ENCODE results near the gene NYAP1.
A peak's percentile ranks its signal among the peaks of the same experiment; 100 is the strongest.
"Not testable (repeated sequence)": the region's sequence is repeated elsewhere in the genome, so short reads cannot be mapped to it uniquely, and the experiment has no call there.

Gene NYAP1

DNA sequence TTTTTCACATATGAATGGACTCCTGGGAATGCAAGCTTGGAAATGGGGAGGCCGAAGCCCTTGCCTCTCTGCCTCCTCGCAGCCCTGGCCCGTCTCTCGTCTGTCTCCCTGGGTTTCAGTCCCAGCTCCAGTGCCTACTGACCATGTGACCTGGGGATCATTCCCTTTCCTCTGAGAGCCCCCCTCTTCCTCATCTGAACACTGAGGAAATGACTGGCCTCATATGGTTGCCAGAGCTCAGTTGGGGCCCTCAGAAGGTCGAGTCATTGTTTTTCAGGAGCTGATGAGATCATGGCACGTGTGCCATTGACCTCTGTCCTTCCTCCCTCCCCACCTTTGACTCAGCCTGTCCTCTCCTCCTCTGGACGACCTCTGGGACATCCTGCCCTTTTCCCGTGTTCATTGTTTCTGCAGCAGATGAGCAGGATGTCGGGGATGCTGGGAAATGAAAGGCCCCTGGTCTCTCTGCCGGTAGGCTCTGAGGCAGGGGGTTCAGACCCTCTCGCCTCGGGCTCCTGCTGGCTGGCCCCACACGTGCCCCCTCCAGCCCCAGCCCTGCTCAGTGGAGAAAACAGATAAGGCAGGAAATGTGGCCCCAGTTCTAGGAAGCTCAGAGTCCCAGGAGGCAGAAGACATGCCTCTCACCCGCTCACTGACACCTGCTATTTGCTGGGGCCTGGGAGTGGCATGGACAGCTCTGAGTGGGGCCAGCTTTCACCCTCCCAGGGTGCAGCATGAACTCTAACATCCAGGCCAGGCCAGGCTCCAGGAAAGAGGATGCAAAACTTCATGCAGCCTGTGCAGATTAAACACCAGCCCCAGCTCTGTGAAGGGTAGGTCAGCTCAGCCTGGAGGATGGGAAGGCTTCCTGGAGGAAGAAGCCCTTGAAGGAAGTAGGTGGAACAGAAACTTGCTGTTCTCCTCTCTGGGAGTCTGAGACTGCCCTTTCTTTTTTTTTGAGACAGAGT lies 39.1 kb upstream of the NYAP1 start:
- H3K9ac ChIP-seq (ENCODE audit: low read depth, low read length) = no peak overlapping the region; the same call in 1 of the 2 replicates
- H3K27me3 ChIP-seq (ENCODE audit: control insufficient read depth, insufficient read depth, low read length) = no peaks in the 10 kb centered on the region
- no peaks in the 10 kb centered on the region for H3K9me3 ChIP-seq (ENCODE audit: control insufficient read depth, insufficient read depth, low read length)
- H3K27ac ChIP-seq (ENCODE audit: low read depth, low read length) = peak overlapping the region; percentile 42
- H3K4me3 ChIP-seq (ENCODE audit: low read depth, low read length) = no peak overlapping the region
- H3K36me3 ChIP-seq (ENCODE audit: control insufficient read depth, insufficient read depth, low read length) = no peaks in the 10 kb centered on the region
- H3K4me1 ChIP-seq (ENCODE audit: control insufficient read depth, insufficient read depth, low read length) = no peaks in the 10 kb centered on the region

- H3K4me1 ChIP-seq (ENCODE audit: control insufficient read depth, insufficient read depth, low read length) = no peaks in the 10 kb centered on the region; the same call in 1 of the 2 replicates
- H3K27ac ChIP-seq (ENCODE audit: low read depth, low read length) = no peak overlapping the region
- no peak overlapping the region for H3K9ac ChIP-seq (ENCODE audit: low read depth, low read length)
- no peak overlapping the region for H3K4me3 ChIP-seq (ENCODE audit: low read depth, low read length)
- H3K36me3 ChIP-seq (ENCODE audit: control insufficient read depth, insufficient read depth, low read length) = no peaks in the 10 kb centered on the region
- no peaks in the 10 kb centered on the region for H3K9me3 ChIP-seq (ENCODE audit: control insufficient read depth, insufficient read depth, low read length)
- no peaks in the 10 kb centered on the region for H3K27me3 ChIP-seq (ENCODE audit: control insufficient read depth, insufficient read depth, low read length)
These were observed 37.7 kb upstream of the NYAP1 start for GRCh38 chr7:100446040-100446439.

- not testable (repeated sequence) for H3K4me1 ChIP-seq (ENCODE audit: control insufficient read depth, insufficient read depth, low read length); H3K36me3 ChIP-seq (ENCODE audit: control insufficient read depth, insufficient read depth, low read length); H3K9ac ChIP-seq (ENCODE audit: low read depth, low read length); H3K9me3 ChIP-seq (ENCODE audit: control insufficient read depth, insufficient read depth, low read length); H3K27me3 ChIP-seq (ENCODE audit: control insufficient read depth, insufficient read depth, low read length); H3K4me3 ChIP-seq (ENCODE audit: low read depth, low read length); H3K27ac ChIP-seq (ENCODE audit: low read depth, low read length)
These were observed 36.4 kb upstream of the NYAP1 start for GRCh38 chr7:100447363-100447762.

DNA sequence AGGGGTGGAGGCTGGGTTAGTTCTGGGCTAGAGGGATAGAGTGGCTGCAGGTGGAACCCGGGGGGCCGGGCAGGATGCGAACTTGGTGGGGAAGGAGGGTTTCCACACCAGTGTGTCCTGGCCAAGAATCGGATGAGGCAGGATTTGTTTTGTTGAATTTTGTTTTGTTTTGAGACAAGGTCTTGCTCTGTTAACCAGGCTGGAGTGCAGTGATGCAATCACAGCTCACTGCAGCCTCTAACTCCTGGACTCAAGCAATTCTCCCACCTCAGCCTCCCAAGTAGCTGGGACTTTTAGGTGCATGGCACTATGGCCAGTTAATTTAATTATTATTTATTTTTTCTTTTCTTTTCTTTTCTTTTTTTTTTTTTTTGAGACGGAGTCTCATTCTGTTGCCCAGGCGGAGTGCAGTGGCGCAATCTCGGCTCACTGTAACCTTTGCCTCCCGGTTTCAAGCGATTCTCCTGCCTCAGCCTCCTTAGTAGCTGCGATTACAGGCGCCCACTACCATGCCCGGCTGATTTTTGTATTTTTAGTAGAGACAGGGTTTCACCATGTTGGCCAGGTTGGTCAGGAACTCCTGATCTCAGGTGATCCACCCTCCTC lies 34.4 kb upstream of the NYAP1 start:
- Histone ChIP-seq H3K9ac (ENCODE audit: low read depth, low read length) (no peak overlapping the region), H3K27ac (ENCODE audit: low read depth, low read length) (no peak overlapping the region), H3K27me3 (ENCODE audit: control insufficient read depth, insufficient read depth, low read length) (no peaks in the 10 kb centered on the region), H3K4me1 (ENCODE audit: control insufficient read depth, insufficient read depth, low read length) (no peaks in the 10 kb centered on the region; the same call in 1 of the 2 replicates), H3K9me3 (ENCODE audit: control insufficient read depth, insufficient read depth, low read length) (no peaks in the 10 kb centered on the region), H3K36me3 (ENCODE audit: control insufficient read depth, insufficient read depth, low read length) (no peaks in the 10 kb centered on the region), H3K4me3 (ENCODE audit: low read depth, low read length) (no peak overlapping the region)

DNA sequence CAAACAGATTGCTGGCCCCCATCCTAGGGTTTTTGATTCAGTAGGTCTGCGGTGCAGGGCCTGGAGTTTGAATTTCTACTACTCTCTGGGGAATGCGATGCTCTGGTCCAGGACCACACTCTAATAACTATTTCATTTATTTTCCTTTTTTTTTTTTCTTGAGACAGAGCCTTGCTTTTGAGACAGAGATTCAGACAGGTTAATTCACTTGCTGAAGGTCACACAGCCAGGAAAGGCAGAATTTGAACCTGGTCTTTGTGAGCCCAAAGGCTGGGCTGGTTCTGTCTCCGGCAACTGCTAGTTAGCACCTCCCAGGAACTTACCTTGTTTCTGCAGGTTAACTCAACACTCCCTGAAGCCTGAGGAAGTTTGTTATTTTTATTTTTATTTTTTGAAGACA lies 31.2 kb upstream of the NYAP1 start:
- no peaks in the 10 kb centered on the region for H3K27me3 ChIP-seq (ENCODE audit: control insufficient read depth, insufficient read depth, low read length)
- H3K4me3 ChIP-seq (ENCODE audit: low read depth, low read length) = no peak overlapping the region
- H3K9me3 ChIP-seq (ENCODE audit: control insufficient read depth, insufficient read depth, low read length) = no peaks in the 10 kb centered on the region
- H3K4me1 ChIP-seq (ENCODE audit: control insufficient read depth, insufficient read depth, low read length) = peaks cover 7% of the 10 kb centered on the region
- no peak overlapping the region for H3K27ac ChIP-seq (ENCODE audit: low read depth, low read length)
- no peaks in the 10 kb centered on the region for H3K36me3 ChIP-seq (ENCODE audit: control insufficient read depth, insufficient read depth, low read length)
- no peak overlapping the region for H3K9ac ChIP-seq (ENCODE audit: low read depth, low read length)

- H3K4me1 ChIP-seq (ENCODE audit: control insufficient read depth, insufficient read depth, low read length); H3K27ac ChIP-seq (ENCODE audit: low read depth, low read length); H3K9ac ChIP-seq (ENCODE audit: low read depth, low read length); H3K27me3 ChIP-seq (ENCODE audit: control insufficient read depth, insufficient read depth, low read length); H3K36me3 ChIP-seq (ENCODE audit: control insufficient read depth, insufficient read depth, low read length); H3K9me3 ChIP-seq (ENCODE audit: control insufficient read depth, insufficient read depth, low read length); H3K4me3 ChIP-seq (ENCODE audit: low read depth, low read length): not testable (repeated sequence)
These were observed 29.9 kb upstream of the NYAP1 start for GRCh38 chr7:100453854-100454253.

GRCh38 chr7:100455206-100455605 lies 28.5 kb upstream of the NYAP1 start:
- H3K36me3 ChIP-seq (ENCODE audit: control insufficient read depth, insufficient read depth, low read length) = no peaks in the 10 kb centered on the region
- no peaks in the 10 kb centered on the region for H3K27me3 ChIP-seq (ENCODE audit: control insufficient read depth, insufficient read depth, low read length)
- H3K4me1 ChIP-seq (ENCODE audit: control insufficient read depth, insufficient read depth, low read length) = peaks cover 7% of the 10 kb centered on the region
- H3K4me3 ChIP-seq (ENCODE audit: low read depth, low read length) = no peak overlapping the region
- H3K9ac ChIP-seq (ENCODE audit: low read depth, low read length) = no peak overlapping the region
- H3K27ac ChIP-seq (ENCODE audit: low read depth, low read length) = no peak overlapping the region
- H3K9me3 ChIP-seq (ENCODE audit: control insufficient read depth, insufficient read depth, low read length) = no peaks in the 10 kb centered on the region

- no peak overlapping the region for H3K4me3 ChIP-seq (ENCODE audit: low read depth, low read length)
- H3K9me3 ChIP-seq (ENCODE audit: control insufficient read depth, insufficient read depth, low read length) = no peaks in the 10 kb centered on the region
- H3K36me3 ChIP-seq (ENCODE audit: control insufficient read depth, insufficient read depth, low read length) = no peaks in the 10 kb centered on the region
- H3K27ac ChIP-seq (ENCODE audit: low read depth, low read length) = no peak overlapping the region
- no peaks in the 10 kb centered on the region for H3K27me3 ChIP-seq (ENCODE audit: control insufficient read depth, insufficient read depth, low read length)
- no peak overlapping the region for H3K9ac ChIP-seq (ENCODE audit: low read depth, low read length)
- H3K4me1 ChIP-seq (ENCODE audit: control insufficient read depth, insufficient read depth, low read length) = peaks cover 7% of the 10 kb centered on the region; the same call in 1 of the 2 replicates
These were observed 27.2 kb upstream of the NYAP1 start for GRCh38 chr7:100456562-100456961.

GRCh38 chr7:100457033-100457432 lies 26.7 kb upstream of the NYAP1 start:
- Histone ChIP-seq H3K27ac (ENCODE audit: low read depth, low read length) (no peak overlapping the region), H3K9ac (ENCODE audit: low read depth, low read length) (no peak overlapping the region), H3K36me3 (ENCODE audit: control insufficient read depth, insufficient read depth, low read length) (no peaks in the 10 kb centered on the region), H3K4me3 (ENCODE audit: low read depth, low read length) (no peak overlapping the region), H3K4me1 (ENCODE audit: control insufficient read depth, insufficient read depth, low read length) (peaks cover 7% of the 10 kb centered on the region; the same call in 1 of the 2 replicates), H3K9me3 (ENCODE audit: control insufficient read depth, insufficient read depth, low read length) (no peaks in the 10 kb centered on the region), H3K27me3 (ENCODE audit: control insufficient read depth, insufficient read depth, low read length) (no peaks in the 10 kb centered on the region)

GRCh38 chr7:100464210-100464660 lies 19.5 kb upstream of the NYAP1 start, which contains the start of gene SPACDR:
TSS of gene SPACDR (minus strand) at chr7:100464260. CDS start at chr7:100464025, 235 bp downstream.
- Histone ChIP-seq H3K27me3 (ENCODE audit: control insufficient read depth, insufficient read depth, low read length) (no peaks in the 10 kb centered on the region), H3K9me3 (ENCODE audit: control insufficient read depth, insufficient read depth, low read length) (no peaks in the 10 kb centered on the region), H3K27ac (ENCODE audit: low read depth, low read length) (no peak within 1 kb of the TSS), H3K9ac (ENCODE audit: low read depth, low read length) (no peak within 1 kb of the TSS), H3K36me3 (ENCODE audit: control insufficient read depth, insufficient read depth, low read length) (no peaks in the 10 kb centered on the region), H3K4me1 (ENCODE audit: control insufficient read depth, insufficient read depth, low read length) (no peaks in the 10 kb centered on the region), H3K4me3 (ENCODE audit: low read depth, low read length) (no peak within 1 kb of the TSS)

DNA sequence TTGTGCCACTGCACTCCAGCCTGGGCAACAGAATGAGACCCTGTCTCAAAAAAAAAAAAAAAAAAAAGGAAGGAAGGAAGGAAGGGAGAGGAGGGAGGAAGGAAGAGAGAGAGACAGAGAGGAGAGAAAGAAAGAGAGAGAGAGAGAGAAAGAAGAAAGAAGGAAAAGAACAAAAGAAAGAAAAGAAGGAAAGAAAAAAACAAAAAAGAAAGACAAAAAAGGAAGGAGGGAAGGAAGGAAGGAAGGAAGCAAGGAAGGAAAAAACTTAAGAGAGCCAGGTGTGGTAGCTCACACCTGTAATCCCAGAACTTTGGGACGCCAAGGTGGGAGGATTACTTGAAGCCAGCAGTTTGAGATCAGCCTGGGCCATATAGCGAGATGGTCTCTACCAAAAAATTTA lies 18.9 kb upstream of the NYAP1 start:
- Histone ChIP-seq H3K27ac (ENCODE audit: low read depth, low read length) (no peak overlapping the region), H3K4me3 (ENCODE audit: low read depth, low read length) (no peak overlapping the region), H3K36me3 (ENCODE audit: control insufficient read depth, insufficient read depth, low read length) (no peaks in the 10 kb centered on the region), H3K27me3 (ENCODE audit: control insufficient read depth, insufficient read depth, low read length) (no peaks in the 10 kb centered on the region), H3K4me1 (ENCODE audit: control insufficient read depth, insufficient read depth, low read length) (peaks cover 4% of the 10 kb centered on the region; the same call in 1 of the 2 replicates), H3K9me3 (ENCODE audit: control insufficient read depth, insufficient read depth, low read length) (no peaks in the 10 kb centered on the region), H3K9ac (ENCODE audit: low read depth, low read length) (no peak overlapping the region)

All from HUES48 (cell line).